ENCODE results near the gene TOP3B.

The TOP3B gene

DNA sequence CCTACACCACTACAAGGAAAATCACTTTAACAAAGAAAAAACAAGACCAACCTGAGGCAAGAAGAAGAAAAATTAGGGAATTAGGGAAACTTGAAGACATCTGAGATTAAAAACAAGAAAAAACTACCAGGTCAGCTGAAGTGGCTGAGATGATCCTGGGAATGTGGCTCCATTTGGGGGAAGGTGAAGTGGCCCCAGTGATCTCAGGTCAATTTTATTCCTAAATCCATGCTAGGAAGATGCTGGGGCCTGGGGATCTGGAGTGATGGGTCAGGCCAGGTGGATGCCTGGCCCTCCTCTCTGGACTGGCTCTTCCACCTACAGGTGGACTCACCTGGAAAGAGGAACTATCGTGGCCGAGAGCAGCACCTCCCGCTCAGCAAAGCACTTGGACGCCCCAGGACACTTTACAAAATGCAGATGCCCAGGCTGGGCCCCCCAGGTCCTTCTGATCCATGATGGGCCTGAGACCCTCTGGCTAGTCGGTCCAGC lies 6.7 kb downstream of the TOP3B start:
- DNase-seq = no peak

DNA sequence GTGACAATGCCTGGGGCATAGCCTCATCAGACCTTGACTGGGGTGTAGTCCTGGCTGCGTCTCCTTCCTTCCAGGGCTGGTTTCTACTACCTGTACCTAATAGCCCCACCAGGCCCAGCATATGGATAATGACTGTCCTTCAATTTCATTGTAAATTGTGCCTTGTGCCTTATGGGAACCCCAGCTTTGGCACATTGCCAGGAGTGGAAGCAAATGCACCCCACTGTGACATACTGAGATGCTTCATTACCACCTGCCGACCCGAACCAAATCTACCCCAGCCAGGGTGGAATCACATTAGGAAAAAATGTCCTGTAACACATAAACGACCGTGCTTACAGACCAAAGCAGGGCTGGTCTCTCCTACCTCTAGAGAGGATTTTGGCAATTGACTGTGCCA lies 7.3 kb downstream of the TOP3B start:
- DNase-seq = no peak

DNA sequence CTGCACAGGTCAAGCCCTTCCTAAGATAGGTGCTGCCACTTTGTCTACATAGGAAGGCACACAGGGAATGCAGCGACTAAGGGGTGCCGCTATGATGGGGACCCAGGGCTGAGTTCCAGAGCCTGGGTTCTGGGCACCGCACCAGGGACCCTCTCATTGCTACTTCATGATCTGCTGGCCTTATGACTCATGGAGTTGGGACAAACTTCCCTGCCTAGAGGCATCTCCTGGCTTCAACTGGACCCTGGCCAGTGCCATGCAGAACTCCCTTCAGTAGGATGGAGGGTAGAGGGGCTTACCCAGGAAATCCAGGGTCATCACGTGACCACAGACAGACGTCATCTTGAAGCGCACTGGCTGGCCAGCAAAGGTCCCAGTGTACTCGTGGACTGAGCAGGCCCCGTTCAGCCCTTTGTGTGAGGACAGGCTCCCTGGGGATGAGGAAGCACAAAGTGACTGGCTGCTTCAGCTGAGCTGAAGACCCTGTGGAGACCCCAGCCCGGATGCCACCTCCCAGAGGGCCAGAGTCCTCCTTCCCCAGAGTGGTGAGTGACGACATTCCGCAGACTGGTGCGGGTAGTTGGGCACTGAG lies 8.4 kb downstream of the TOP3B start:
- DNase-seq = no peak

DNA sequence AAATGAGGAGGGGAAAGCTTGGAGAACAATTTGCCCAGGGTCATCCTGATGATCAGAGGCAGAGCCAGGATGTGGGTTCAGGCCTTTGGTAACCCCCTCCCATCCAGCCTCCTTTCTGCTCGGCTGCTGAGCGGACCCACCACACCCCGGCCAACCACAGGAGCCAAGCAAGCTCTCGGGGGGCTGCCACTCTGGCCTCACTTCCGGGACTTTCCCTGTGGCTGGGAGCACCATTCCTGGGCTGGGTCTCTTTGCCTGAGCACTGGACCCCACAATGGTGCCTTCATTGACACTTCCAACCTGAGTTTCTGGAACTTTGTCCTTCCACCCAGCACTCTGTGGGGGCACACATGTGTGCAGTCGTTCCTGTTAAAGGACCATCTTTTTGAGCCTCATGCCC lies 9.8 kb downstream of the TOP3B start:
- DNase-seq = no peak

DNA sequence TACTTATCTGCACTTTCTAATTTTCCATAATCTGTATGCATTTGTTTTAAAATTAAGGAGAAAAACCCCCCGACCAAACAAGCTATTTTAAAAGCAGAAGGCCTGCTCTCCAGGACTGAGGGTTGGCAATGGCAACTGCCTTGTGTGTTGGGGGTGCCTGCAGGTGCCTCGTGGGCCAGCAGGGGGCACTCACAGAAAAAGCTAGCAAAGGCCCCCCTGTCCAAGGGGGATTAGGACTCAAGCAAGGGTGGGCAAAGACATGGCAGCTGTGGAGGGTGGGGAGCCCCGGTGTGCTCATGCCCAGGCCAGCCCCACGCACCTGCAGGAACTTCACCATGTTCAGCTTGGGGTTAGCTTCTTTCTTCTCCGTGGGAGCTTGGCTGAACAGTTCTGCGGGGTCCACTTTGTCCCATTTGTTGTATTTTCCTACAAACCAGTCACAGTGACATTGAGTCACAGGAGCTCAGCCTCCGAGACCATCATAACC lies 10.3 kb downstream of the TOP3B start:
- DNase-seq = no peak

DNA sequence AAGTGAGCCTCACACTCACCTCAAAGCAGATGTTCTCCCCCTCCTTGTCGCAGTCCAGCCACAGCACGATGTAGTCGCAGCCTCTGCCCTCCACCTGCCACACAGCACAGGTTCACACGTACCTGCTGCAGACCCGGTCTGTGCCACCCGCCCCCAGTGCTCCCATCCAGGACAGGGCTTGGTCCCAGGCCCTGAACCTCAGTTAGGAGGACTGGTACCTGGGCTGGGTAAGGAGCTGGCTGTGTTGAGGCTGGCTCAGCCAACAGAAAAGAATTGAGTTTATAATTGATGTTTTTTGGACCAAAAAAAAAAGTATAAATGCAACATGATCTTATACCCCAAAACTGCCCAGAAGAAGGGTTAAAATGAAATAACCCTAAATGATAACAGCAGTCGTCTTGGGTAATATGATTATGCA lies 10.7 kb downstream of the TOP3B start:
- DNase-seq = no peak

DNA sequence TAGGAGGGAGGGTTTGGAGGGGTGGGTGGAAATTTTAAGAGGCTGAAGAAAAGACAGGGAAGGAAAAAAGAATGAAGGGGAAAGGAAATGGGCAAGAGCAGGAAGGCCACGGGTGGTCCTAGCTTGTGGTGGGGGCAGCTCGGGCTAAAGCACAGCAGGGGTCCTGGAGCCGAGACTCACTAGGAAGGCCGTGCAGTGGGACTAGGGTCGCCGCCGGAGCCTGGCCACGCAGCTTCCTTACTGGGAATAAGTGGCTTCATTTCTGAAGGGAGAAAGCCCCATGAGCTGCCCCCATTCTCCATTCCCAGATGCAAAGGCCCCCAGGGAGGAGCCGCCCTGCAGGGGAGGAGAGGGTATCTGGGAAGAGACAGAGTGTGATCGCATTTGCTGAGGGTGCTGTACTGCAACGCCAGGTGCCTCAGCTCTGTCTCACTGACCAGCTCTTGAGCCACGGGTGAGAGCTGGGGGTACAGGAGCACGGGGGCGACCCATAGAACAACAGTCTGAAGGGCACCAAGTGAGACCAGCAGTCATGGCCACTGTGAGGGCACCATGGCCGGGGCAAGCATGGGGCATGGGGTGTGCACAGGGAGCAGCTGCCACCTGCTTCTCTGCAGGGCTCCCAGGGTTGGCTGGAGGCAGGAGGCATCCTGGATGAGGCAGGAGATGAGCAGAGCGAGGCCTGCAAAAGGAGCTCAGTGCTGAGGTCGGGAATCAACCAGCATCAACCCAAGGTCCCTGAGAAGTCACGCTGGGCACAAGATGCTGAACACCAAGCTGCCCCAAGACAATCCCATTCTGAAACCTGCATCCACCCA lies 11.6 kb downstream of the TOP3B start:
- DNase-seq = no peak

DNA sequence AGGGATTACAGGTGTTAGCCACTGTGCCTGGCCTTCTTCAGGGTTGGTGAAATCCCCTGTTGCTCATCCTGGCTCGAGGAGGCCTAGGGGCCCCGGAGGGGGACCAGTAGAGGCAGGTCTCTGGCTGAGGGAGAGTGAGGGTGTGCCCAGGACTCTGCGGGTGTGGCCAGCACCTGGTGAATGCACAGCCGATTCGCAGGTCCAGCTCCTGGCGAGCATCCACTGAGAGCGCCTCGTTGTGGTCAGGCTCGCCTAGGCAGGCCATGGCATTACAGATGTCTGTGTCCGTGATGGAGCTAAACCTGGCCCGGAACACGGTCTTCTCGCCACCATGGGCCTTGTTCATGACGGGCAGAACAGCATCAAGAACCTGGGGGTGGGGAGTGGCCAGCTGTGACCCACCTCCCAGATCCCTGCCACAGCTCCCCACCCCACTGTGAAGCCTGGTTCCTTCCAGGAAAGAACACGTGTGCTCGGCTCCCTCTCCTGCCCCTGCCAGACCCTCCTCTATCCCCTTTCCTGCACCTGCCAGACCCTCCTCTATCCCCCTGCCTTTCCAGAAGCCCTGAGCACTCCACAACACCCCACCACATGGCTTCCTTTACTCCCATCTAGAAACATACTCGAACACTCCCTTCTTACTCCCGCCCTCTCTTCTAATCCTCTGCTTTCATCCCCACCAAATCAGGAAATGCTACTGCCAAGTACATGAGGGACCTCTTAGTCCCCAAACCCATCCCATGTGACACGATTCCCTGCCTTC lies 12.4 kb downstream of the TOP3B start:
- no peak for DNase-seq

DNA sequence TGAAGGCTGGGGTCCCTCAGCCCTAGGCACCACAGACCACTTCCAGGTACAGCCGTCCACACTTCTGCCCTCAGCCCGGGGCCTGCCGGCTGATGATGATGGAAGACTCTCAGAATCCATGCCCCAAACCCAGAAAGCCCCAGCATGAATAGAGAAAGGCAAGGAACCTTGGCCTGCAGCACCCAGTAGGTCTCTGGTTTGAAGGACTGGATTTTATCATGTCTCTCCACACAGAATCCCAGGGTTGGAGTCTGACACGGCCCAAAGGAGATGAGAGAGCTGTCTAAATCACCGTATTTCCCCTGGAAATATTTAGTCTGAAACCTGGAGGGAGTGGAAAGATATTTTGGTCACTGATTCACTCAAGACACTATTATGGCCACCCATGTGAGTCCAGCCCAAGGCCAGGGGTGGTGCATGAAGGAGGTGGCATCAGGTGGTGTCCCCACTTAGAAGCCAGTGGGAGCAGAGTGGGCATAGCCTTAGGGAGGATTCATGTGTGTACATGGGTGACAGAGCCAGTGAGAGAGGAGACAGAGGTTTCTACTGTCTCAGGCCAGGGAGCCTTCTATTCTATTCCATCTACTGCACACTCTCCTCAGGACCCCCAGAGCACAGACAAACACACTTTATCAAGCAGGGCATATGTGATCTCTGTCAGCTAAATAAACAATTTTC lies 14.0 kb downstream of the TOP3B start:
- DNase-seq = no peak

DNA sequence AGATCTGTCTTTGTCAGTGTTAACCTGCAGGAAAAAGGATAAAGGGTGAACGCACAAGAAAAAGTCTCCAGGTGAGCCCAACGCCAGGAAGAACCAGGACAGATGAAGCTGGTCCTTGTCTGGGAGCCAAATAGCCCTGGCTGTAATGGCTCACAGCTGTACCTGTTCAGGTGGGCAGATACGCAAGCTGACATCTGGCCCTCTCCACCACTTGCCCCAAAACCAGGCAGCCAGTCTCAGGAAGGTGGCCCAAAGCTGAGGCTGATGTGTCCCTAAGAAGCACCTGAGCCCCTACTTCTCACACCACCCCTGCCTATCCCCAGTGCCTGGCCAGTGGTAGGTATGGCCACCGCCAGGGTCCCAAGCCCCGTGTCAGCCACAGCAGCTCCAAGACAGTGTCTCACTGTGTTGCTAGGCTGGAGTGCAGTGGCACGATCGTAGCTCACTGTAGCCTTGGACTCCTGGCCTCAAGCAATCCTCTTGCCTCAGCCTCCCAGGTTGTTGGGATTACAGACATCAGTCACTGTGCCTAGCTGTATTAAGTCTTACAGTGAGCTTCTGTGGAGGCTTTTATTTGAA lies 14.8 kb downstream of the TOP3B start:
- DNase-seq = no peak

DNA sequence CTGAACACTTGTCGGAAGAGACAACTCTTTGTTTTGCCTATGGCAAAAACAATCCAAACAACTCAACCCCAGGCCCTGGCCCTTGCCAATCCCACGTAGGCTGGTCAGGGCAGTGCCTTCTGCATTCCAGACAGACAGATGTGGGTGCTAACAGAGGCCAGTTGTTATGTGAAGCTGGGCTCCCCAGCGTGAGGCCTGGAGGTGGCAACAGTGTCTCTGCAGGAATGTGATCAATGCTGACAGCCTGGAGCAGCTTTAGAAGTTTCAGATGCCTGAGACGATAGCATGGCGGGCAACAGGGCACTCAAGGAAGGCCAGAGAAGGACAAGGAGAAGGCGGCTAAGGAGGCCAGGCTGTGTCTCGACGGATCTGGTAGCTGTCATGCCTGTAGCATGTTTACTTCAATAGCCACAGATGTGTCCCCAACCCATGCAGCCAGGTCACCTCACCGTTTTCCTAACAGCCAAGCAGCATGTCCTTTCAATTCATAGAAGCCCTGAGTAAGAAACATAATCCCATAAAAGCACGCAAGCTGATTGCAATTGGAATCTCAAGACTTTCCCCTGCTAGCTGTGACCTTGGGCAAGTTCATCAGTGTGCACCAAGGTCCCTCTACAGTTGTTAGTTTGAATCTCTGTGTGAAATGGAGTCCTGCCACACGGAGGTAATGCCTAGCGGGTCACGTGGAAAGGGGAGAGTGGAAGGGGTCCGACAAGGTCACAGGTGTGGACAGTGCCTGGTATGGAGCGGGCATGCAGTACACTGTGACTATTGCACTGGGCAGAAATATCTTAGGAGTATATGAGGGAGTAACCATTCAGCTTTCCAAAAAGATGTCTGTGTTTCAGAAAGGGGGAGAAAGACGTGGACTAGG lies 15.7 kb downstream of the TOP3B start:
- no peak for DNase-seq

DNA sequence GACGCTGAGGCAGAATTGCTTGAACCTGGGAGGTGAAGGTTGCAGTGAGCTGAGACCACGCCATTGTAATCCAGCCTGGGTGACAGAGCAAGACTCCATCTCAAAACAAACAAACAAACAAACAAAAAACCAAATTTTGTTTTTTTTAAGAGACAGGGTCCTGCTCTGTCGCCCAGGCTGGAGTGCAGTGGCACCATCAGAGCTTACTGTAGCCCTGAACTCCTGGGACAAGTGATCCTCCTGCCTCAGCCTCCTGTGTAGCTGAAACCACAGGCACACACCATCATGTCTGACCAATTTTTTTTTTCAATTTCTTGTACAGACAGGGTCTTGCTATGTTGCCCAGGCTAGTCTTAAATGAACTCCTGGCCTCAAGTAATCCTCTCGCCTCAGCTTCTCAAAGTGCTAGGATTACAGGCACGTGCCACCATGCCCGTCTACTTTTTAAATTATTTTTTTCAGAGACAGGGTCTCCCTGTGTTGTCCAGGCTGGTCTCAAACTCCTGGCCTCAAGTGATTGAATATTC lies 16.8 kb downstream of the TOP3B start:
- DNase-seq = no peak

DNA sequence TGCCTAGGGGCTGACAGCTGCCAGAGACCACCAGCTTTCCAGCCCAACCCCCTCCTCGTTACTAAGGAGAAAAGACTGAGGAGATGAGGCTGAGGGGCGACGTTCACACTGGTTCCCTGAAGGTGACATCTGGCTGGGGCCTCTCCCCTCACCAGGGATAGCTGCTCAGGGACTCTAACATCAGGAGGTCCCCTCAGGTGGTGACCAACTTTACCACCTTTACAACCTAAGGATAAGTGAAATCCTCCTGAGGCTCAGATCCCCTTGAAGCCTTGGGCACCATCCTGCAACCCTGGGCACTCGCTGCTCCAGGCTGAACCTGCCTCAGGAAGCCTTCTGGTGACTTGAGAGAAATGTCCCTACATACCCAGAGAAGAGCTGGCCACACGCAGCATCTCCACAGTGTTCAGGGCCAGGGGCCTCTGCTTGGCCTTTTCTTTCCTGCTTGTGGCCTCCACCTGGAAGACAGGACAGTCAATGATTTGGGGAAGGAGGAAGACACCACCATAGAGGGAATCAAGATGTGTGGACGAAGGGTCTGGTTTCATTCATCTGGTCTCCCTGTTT lies 17.6 kb downstream of the TOP3B start:
- no peak for DNase-seq

DNA sequence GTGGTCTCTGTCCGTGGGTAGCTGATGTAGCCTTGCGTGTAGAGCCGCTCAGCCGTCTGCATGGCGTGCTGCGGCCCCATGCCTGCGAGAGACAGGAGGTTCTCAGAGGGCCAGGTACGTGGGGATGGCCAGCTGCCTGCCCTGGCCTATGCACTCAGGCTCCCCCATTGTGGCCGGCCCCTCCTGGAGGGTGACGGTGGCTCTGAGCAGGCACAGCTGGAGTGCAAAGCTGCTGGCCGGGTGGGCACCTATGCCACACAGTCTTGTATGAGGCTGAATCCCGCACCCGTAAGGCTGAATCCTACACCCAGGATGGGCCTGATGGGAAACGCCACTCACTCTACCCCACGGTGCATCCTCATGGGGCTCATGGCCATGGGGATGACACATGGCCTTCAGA lies 18.4 kb downstream of the TOP3B start:
- no peak for DNase-seq

DNA sequence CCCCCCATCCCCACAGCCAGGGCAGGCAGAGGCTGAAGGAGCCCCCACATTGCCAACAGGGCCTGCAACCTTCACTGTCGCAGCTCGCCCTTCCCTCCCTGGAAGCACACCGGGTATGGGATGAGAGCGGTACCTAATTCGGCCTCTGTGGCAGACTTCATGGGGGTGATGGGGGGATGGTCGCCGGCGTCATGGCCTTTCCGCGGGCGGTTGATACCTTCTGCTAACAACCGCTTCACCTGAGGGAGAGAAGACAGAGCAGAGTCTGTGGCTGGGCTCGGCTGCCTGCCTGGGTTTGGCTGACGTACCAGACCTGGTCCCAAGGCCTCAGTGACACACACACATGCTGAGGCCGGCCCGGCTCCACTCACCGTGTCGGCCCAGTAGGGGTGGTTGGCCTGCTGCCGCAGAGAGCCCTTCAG lies 18.8 kb downstream of the TOP3B start:
- no peak for DNase-seq

DNA sequence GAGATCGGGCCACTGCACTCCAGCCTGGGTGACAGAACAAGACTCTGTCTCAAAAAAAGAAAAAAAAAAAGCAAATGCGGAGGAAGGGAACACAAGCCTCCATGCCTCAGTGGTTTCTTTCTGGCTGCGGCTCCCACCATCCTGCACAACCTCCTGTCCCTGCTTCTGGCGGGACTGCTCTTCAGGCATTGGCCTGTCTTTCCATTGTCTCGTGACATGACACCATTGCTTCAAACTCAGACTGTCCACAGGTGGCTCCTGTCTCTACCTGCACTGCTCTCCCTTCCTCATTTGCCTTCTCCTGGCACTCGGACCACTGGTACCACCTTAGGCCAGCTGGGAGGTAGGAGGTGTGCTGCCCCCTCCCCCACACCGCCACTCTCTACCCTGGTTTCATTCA lies 19.3 kb downstream of the TOP3B start:
- DNase-seq = no peak

DNA sequence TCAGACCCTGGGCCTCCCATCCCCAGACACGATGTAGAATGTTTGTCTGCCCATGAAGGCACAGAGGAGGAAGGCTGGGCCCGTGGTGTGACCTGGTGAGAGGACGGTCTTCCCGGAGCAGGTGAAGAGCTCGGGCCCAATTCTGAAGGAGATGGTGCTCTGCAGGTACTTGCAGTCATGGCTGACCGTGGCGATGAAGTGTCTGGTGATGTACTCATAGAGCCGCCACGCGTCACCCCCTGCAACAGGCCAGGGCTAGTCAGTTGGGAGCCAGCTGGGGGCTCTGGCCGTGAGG lies 20.0 kb downstream of the TOP3B start:
- DNase-seq = no peak

DNA sequence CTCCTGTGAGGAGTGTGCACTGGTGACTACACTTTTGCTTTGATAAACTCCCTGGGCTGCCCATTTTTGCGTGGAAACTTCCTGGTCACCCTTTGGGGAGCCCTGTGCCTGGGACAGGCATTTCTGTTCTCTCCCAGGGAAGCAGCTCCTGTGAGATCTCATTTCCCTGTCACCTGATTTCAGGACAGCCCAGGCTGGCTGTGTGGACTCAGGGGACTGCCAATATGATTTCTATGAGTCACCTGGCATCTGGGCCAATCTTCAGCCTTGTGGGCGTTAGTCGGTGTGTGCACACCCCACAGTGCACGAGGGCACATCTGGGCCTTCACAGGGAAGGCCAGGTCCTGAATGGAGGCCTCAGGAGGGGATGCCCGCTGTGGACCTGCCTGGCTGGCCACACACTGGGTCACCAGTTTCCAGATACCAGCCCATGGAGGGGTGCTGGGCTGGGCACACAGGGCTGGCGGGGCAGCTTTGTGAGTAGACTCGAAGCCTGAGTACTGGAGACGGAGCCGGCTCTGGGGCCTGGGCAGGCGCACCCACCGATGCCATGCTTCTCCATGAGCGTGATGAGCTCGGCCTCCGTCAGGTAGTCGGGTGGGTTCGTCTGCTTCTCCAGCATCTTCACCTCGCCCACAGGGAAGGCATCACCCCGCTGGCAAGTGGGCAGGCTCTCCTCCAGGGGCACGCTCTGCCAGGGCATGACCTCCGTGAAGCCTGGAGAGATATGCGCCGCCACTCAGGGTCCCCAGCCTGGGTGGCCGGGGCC lies 20.5 kb downstream of the TOP3B start:
- DNase-seq = no peak

DNA sequence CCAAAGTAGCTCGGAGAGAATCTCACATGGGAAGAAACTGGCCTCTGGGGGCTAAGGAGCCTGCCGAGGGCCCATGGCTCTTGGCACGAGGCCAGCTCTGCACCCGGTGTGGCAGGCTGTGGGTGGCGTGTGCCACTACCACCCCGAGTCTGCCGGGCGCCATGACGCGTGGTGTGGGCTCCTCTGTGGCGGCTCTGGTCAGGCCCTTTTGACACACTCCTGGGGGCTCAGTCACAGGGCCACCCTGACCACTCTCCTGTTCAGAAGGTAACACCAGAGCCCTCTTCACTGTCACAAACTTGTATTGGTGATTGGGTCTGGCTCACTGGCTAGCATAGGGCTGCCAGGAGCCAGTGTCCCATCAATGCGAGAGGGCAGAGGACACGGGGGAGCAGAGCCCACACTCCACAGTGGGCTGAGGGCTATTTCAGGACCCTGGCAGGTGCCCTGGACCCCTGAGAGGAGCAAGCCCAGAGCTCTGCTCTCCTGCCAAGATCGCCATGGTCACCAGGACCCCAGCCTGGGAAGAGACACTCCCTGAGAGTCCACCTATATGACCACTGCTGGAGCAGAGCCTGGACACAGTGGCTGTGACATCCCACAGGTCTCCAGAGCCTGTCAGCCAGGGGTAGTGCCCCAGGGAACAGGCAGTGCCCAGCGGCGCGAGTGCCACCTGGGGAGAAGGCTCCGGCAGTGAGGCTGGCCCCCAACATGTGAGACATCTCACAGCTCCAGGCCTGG lies 21.3 kb downstream of the TOP3B start:
- no peak for DNase-seq

Measured in islet precursor cell (in vitro differentiated cells).